Parathyroid adenoma (tissue), 2 donors: ENCODE measurements around the gene KCNG2.

Source experiments
- H2AFZ ChIP-seq: fragments of 300-600 bp; sonication (generic); one replicate; pipeline ENCODE4 v1.7.0; 2017; ENCODE audit warnings: antibody characterized with exemption, mild to moderate bottlenecking
- H3K27ac ChIP-seq: fragments of 300-600 bp; sonication (generic); one replicate; pipeline ENCODE4 v1.7.0; 2017
- H3K27me3 ChIP-seq: fragments of 300-600 bp; sonication (generic); one replicate; pipeline ENCODE4 v1.7.0; 2017; ENCODE audit warnings: low read length; ENCODE audit not compliant: control insufficient read depth, insufficient read depth
- H3K36me3 ChIP-seq: fragments of 300-600 bp; sonication (generic); one replicate; pipeline ENCODE4 v1.7.0; 2017; ENCODE audit warnings: low read length; ENCODE audit not compliant: control insufficient read depth, insufficient read depth
- H3K4me1 ChIP-seq: fragments of 300-600 bp; sonication (generic); one replicate; pipeline ENCODE4 v1.7.0; 2017; ENCODE audit warnings: control low read depth
- H3K4me2 ChIP-seq: fragments of 300-600 bp; sonication (generic); one replicate; pipeline ENCODE4 v1.7.0; 2017; ENCODE audit warnings: low read length
- H3K4me3 ChIP-seq: fragments of 300-600 bp; sonication (generic); one replicate; pipeline ENCODE4 v1.7.0; 2017; ENCODE audit warnings: low read depth, low read length
- H3K79me2 ChIP-seq: fragments of 300-600 bp; sonication (generic); one replicate; pipeline ENCODE4 v1.7.0; 2017; ENCODE audit warnings: control low read depth
- H3K9ac ChIP-seq: fragments of 300-600 bp; sonication (generic); one replicate; pipeline ENCODE4 v1.7.0; 2017; ENCODE audit warnings: mild to moderate bottlenecking
- H3K9me3 ChIP-seq: fragments of 300-600 bp; sonication (generic); one replicate; pipeline ENCODE4 v1.7.0; 2017; ENCODE audit warnings: low read length; ENCODE audit not compliant: control insufficient read depth
- TF ChIP-seq, protein P1 (sequence below): fragments of 300-600 bp; sonication (generic); IDR thresholded peaks from one replicate; pipeline ENCODE4 v1.7.0; 2017; ENCODE audit warnings: antibody characterized with exemption, mild to moderate bottlenecking
- donor health status: primary hyperparathyroidism.

KCNG2 gene

DNA sequence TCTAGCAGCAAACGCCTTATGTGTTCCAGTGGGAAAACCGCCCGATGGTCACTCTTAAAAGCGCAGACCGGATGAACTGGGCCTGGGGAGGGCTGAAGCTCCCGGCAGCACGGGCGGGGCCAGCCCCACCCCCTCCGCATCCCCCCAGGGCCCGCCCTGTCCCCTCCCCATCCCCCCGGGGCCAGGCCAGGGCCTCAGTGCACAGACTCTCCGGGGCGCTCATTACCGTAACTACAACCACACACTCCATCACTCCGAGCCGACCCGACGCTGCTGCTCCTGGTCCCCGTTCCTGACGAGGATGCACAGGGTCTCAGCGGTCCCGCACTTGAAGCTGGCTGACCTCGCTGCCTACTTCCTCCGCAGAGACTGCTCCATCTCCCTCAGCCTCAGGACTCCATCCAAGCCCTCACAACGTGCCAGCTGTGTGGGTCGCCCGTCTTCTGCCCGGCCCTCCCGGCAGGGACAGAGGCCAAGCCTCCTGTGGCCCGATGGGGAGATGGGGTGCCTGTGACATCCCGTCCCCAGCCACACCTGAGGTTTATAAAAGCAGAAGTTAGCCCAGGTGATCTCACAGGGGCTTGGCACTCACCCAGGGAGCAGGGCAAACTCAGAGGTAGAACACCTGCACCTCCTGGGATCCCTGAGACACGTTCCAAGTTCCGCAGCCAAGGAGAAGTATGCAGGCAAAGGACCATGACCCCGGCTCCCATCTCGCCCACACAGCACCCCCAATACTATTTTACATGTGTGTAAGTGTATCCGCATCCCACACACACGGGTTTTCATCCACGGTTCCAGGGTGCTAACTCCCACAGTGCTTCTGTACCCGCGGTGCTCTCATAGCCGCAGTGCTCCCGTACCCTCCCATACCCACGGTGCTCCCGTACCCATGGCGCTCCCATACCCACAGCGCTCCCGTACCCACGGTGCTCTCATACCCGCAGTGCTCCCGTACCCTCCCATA, 117.7 kb downstream of the KCNG2 start:
- H3K36me3 ChIP-seq, result no peaks in the 10 kb centered on the region

DNA sequence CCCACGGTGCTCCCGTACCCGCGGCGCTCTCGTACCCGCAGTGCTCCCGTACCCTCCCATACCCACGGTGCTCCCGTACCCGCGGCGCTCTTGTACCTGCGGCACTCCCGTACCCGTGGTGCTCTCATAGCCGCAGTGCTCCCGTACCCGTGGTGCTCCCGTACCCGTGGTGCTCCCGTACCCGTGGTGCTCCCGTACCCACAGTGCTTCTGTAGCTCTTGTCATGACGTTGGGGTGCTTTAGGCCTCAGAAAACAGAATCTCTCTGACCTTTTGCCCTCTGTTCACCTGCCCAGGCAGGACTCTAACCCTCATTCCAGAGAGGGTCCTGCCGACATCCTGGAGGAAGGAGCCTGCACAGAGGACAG, 118.4 kb downstream of the KCNG2 start:
- Histone ChIP-seq H3K4me2 (no peak overlapping the region), H3K9ac (no peak overlapping the region), H3K27ac (no peak overlapping the region), H2AFZ (no peak overlapping the region), H3K4me3 (no peak overlapping the region), H3K27me3 (no peaks in the 10 kb centered on the region), H3K4me1 (no peaks in the 10 kb centered on the region), H3K9me3 (no peaks in the 10 kb centered on the region), H3K79me2 (peaks cover 51% of the 10 kb centered on the region), H3K36me3 (no peaks in the 10 kb centered on the region)
- TF ChIP-seq, protein P1, sequence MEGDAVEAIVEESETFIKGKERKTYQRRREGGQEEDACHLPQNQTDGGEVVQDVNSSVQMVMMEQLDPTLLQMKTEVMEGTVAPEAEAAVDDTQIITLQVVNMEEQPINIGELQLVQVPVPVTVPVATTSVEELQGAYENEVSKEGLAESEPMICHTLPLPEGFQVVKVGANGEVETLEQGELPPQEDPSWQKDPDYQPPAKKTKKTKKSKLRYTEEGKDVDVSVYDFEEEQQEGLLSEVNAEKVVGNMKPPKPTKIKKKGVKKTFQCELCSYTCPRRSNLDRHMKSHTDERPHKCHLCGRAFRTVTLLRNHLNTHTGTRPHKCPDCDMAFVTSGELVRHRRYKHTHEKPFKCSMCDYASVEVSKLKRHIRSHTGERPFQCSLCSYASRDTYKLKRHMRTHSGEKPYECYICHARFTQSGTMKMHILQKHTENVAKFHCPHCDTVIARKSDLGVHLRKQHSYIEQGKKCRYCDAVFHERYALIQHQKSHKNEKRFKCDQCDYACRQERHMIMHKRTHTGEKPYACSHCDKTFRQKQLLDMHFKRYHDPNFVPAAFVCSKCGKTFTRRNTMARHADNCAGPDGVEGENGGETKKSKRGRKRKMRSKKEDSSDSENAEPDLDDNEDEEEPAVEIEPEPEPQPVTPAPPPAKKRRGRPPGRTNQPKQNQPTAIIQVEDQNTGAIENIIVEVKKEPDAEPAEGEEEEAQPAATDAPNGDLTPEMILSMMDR, result no peak

More for the DNA sequence above, 117.7 kb downstream of the KCNG2 start:
- no peak overlapping the region for H2AFZ ChIP-seq
- H3K4me1 ChIP-seq, result no peaks in the 10 kb centered on the region
- H3K9me3 ChIP-seq, result no peaks in the 10 kb centered on the region
- H3K27ac ChIP-seq, result no peak overlapping the region
- H3K4me2 ChIP-seq, result no peak overlapping the region
- no peak overlapping the region for H3K9ac ChIP-seq
- H3K4me3 ChIP-seq, result no peak overlapping the region
- H3K27me3 ChIP-seq, result no peaks in the 10 kb centered on the region
- TF ChIP-seq, protein P1, result no peak
- peaks cover 54% of the 10 kb centered on the region for H3K79me2 ChIP-seq

DNA sequence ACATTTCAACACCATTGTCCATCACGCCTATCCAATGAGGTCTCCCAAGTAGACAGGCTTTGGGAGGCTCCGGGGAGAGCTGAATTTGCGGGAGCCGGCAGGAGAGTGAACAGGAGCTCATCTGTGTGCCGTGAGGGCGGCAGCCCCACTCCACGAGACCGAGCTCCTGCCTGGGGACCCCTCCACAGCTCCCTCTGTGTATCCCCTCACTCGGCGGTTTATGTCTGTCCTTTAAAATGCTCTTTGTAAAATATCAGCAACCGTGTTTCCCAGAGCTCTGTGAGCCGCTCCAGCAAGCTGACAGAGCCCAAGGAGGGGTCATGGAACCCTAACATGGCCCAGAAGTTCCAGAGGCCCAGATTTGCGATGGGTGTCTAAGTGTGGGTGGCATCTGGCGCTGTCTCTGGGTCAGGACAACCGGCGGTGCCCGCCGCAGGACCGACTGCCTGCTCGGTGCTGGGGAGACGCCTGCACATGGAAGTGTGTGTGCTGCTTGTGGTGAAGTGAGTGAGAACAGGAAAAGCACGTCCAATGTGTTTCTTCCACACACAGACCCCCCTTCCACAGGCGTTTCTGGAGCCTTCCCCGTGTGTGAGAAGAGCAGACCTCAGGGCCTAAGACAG, 118.9 kb downstream of the KCNG2 start:
- no peaks in the 10 kb centered on the region for H3K4me1 ChIP-seq
- H2AFZ ChIP-seq, result no peak overlapping the region
- no peak overlapping the region for H3K4me2 ChIP-seq
- TF ChIP-seq, protein P1, result no peak
- H3K36me3 ChIP-seq, result no peaks in the 10 kb centered on the region
- no peak overlapping the region for H3K9ac ChIP-seq
- peaks cover 51% of the 10 kb centered on the region for H3K79me2 ChIP-seq
- H3K9me3 ChIP-seq, result no peaks in the 10 kb centered on the region
- no peak overlapping the region for H3K4me3 ChIP-seq
- H3K27me3 ChIP-seq, result no peaks in the 10 kb centered on the region
- H3K27ac ChIP-seq, result no peak overlapping the region

DNA sequence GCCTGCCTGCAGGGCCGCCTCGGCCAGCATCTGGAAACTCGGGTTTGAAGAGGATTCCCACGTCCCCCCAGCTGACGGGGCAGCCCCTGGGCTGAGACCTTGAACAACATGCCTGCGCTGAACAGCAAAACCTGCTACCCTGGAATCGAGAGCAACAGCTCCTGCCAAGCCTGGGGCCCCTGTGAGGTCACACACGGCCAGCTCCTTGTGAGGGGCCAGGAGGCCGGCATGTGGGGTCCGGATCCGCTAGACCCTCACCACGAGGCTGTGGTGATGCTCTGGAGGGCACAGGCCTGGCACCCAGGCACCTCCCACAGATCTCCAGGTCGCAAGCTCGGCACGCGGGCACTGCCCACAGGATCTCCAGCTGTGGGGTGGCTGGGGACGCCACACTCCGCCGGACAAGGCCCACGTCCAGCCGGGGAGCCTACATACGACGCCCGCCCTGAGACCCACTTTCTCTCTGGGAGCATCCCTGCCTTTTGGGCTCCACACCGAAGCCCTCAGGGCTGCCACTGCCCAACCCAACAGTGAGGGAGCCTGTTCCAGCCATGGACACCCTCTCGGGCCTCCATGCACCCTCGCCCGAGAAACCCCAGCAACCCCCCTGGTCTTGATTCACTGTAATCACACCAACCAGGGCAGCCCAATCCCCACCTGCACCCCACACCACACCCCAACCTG, 119.6 kb downstream of the KCNG2 start:
- peaks cover 51% of the 10 kb centered on the region for H3K79me2 ChIP-seq
- H3K4me2 ChIP-seq, result no peak overlapping the region
- TF ChIP-seq, protein P1, result no peak
- no peak overlapping the region for H3K4me3 ChIP-seq
- H3K4me1 ChIP-seq, result no peaks in the 10 kb centered on the region
- H3K27ac ChIP-seq, result no peak overlapping the region
- no peaks in the 10 kb centered on the region for H3K27me3 ChIP-seq
- no peaks in the 10 kb centered on the region for H3K36me3 ChIP-seq
- H3K9me3 ChIP-seq, result no peaks in the 10 kb centered on the region
- no peak overlapping the region for H2AFZ ChIP-seq
- no peak overlapping the region for H3K9ac ChIP-seq
